GM18505 (cell line): Measurements from ENCODE around the gene SUPT3H.
"Not testable (repeated sequence)": the region's sequence is repeated elsewhere in the genome, so short reads cannot be mapped to it uniquely, and the experiment has no call there.

Experiments used
- ATAC-seq: cut with Tn5 transposase; IDR thresholded peaks from one replicate; pipeline ENCODE4 v1.9.1; 2021; ENCODE audit not compliant: unreplicated experiment
- POLR2A ChIP-seq: IDR thresholded peaks from 4 replicates; pipeline ENCODE4 v1.6.1; 2011; ENCODE audit warnings: borderline replicate concordance; ENCODE audit not compliant: insufficient read depth, insufficient read length; ENCODE audit errors: extremely low read depth

The SUPT3H gene

DNA sequence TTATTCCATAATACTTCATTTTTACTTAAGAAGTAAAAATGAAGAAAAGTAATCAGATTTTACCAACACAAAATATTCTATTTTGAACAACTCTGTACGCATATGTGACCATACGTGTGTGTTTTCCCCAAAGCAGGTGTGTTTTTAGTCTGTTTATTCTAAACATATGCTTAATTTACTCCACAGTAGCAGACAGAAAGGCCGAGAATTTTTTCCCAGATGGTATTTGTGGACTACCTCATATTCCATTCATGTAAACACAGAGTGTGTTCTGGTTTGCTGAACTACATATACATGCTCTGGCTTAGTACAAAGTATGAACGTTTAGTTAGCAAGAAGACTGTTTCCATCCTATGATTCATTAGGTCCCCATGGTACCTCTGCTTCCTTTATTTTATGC, 282.9 kb downstream of the SUPT3H start:
- no peak for TF ChIP-seq POLR2A
- ATAC-seq, result no peak

DNA sequence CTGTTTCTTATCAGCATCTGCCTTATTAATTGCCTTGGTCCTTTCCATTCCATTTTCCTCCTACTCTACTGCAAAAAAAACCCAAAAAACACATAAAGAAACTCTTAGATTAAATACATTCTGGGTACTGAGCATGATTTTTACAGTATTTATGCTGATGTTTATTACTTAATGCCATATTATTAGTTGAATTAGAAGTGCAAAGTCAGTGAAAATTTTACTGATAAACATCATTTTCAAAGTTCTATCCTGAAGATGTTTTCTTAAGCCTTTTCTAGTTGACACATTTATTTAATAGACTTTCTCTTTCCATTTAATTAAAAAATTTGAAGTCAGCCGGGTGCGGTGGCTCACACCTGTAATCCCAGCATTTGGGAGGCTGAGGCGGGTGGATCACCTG, 285.6 kb downstream of the SUPT3H start:
- no peak for ATAC-seq
- TF ChIP-seq POLR2A, result no peak

DNA sequence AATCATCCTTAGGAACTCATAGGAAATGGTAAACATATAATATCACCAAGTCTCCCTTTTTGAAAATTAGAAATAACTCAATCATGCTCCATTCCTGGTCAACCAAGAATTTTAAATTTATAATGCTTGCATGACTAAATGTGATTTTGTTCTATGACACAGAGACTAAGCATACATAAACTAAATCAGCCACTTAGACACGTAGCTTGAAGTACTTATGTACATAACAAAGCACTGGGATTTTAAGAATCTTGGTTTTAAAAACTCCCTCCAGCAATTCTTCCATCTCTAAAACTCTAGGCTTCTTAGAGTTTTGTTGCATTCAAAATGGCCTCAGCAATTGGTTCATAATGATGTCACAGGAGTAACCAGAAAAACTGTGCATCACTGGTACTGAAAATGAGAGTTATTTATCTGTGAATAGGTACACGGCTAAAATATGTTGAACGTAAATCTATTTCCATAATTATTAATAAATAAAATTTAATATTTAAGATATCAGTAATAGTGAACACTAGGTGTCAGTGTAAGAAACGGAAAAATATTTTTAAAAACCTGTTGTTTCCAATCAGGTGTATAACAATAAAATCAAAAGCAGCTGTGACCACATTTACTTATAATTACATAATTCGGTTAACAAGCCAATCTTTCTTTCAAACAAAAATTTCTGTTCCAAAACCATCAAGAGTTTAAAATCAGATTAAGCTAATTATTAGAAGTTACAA, 291.2 kb downstream of the SUPT3H start:
- TF ChIP-seq POLR2A, result no peak

DNA sequence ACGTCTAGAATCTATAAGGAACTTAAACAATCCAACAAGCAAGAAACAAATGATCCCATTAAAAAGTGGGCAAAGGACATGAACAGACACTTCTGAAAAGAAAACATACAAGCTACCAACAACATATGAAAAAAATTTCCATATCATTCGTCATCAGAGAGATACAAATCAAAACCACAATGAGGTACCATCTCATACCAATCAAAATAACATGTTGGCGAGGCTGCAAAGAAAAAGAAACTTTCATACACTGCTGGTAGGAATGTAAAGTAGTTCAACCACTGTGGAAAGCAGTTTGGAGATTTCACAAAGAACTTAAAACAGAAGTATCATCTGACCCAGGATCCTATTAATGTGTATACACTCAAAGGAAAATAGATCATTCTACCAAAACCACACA, 293.5 kb downstream of the SUPT3H start:
- TF ChIP-seq POLR2A, result no peak
- no peak for ATAC-seq

More for the DNA sequence above, 291.2 kb downstream of the SUPT3H start:
- ATAC-seq, result no peak

DNA sequence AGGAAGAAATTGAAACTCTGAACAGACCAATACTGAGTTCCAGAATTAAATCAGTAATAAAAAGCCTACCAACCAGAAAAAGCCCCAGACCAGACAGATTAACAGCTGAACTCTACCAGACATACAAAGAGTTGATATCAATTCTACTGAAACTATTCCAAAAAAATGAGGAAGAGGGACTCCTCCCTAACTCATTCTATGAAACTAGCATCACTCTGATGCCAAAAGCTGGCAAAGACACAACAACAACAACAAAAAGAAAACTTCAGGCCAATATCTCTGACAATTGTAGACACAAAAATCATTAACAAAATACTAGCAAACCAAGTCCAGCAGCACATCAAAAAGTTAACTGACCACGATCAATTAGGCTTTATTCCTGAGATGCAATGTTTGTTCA, 295.6 kb downstream of the SUPT3H start:
- no peak for ATAC-seq
- TF ChIP-seq POLR2A, result no peak

DNA sequence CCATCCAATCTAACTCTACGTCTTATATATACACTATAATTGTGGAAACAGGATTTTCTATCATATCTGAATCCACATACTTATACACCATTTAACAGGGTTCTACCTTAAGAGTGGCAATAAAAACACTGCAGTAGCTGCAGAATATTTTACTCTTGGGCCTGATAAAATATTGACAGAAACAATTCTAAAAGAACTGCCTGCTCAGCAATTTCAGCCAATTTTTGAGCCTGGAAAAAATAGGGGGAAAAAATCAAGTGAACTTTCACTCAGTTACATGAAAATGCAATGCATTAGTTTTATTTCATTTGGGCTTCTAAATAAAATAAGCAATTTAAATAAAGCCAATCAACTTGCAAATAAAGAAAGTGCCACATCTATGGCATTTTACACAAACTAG, 296.1 kb downstream of the SUPT3H start:
- no peak for TF ChIP-seq POLR2A
- ATAC-seq, result no peak

DNA sequence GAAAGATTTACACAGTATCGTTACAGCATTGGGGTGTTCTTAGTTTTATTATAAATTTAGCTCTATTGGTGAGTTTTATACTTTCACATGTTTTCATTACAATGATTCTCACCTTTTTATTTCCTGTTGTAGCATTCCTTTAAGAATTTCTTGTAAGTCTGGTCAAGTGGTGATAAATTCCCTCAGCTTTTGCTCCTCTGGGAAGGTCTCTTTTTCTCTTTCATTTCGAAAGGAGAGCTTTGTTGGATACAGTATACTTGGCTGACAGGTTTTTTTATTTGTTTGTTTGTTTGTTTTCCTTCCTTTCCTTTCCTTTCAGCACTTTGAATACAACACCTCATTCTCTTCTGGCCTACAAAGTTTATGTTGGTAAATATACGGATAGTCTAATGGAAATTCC, 299.3 kb downstream of the SUPT3H start:
- no peak for ATAC-seq
- TF ChIP-seq POLR2A, result no peak

DNA sequence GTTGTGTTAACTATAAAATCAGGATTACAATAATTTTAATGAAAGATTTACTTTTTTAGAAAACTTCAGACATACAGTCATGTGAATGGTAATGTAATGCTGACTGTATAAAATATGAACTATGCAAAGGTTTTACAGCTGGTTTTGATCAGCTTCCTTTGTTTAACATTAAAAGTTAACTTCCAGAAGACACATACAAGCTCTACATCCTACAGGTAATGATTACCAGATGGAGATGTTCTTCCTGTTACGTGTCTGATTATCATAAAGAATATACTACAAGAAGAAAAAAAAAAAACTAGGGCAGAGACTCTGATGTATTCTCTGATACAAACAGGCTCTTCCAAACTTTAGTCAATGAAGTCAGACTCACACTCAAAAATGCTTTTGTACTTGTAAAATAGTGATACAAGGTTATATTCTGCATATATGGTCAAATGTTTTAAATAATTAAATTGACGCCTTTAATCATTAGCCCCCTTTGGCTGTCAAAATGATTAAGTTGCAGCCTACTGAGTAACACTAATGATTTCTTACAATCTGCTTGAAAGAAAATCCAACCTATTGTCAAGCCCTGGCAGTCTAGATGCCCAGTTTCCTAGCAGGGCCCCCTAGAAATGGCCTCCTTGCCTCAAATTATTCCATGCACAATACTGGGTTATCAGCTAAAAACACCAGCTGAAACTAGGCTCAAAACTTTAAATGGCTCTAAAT, 301.4 kb downstream of the SUPT3H start:
- TF ChIP-seq POLR2A, result no peak
- ATAC-seq, result no peak

DNA sequence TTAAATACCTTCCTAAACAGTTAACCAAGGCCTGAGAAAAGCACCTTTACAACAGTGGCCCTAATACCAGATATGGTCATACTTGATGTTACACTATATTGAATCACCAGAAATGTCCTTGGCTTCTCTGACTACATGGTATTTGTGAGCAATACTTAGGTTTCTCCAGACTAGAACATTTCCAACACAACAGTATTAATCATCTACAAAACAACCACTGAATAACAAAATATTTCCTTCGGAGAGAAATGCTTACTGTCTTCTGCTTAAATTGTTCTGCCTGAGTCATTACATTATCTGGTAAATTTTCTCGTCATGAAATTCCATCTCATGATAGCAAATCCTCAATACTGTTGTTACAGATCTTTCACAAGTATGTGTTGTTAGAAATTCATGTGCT, 302.5 kb downstream of the SUPT3H start:
- no peak for ATAC-seq
- TF ChIP-seq POLR2A, result no peak

DNA sequence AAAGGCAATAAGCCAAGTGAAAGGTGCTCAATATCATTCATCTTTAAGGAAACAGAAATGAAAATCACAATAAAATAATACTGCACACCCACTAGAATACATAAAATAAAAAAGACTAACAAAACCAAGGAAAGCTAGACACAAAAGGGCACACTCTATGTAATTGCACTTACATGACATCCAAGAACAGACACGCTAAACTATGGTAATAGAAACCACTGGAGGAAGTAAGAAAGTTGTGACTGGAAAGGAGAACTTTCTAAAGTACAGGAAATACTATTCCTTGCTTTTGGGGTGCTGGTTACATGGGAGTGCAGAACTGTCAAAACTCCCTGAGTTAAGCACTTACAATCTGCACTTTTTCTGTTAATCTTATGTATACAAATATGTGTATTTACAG, 303.3 kb downstream of the SUPT3H start:
- no peak for ATAC-seq
- no peak for TF ChIP-seq POLR2A

DNA sequence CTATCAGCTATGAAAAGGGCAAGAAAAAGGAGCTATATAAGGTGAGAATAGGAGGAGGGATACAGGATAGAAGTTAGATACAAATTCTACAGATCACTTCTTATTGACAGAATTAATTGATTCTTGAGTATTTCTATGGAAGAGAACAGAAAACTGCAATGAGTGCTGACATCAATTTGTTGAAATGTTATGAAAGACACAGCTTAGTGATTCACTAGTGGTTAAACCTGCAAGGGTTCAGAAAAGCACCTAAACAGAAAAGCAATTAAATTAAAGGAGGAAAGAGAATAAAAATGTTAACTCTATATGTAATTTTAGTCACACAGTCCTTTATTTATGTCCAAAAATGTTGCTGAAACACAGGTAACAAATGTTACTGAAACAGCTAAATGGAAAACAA, 304.0 kb downstream of the SUPT3H start:
- no peak for TF ChIP-seq POLR2A
- ATAC-seq, result no peak

DNA sequence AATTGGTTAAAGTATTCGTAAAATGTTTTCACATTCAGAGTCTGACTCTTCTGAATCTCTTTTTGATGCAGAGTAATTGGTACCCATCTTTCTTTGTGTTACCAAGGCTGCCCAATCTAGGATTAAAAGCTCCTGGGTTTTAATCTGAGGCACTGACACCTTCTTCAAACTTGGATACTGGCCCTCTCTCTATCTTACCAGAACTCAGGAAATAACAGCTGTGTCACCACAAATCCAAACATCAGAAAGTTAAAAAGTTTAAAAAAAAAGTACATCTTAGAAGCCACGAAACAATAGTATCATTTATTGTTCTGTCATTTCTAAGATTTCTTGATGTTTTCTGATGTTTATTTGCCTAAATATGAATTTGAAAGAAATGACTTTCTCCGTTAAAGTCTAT, 305.1 kb downstream of the SUPT3H start:
- TF ChIP-seq POLR2A, result no peak
- ATAC-seq, result no peak

DNA sequence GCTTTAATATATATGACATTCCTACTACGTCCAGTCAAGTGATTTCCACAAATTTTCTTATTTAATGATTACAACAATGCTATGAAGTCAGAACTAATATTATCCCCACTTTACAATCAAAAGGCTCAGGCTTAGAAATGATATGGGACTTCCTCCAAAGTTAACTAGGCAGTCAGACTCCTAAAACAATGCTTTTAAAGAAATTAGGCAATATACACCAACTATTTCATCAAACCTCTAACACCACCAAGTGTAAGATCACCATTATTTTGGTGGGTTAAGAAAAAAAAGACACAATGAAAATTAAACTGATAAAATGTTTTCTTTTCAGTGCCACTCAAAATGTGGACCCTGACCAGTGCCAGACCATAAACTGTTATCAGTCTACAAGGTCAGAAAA, 305.7 kb downstream of the SUPT3H start:
- no peak for ATAC-seq
- TF ChIP-seq POLR2A, result no peak

DNA sequence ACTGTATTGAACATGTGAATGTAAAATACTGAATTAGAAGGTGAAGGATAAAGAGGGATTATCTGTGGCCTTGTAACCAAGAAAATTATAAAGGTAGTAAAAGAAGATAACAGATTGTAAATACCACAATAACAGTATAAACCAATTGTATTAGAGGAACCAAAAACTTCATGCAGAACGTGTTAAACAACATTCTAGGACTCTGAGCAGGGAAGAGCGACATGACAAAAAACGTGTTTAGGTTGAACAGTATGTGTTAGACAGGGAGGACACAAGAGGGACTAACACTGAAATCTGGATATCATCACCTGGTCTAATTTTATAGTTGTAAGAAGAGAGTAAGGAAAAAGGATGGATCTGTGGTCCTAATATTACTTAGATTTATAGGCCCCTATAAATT, 308.6 kb downstream of the SUPT3H start:
- no peak for ATAC-seq
- TF ChIP-seq POLR2A, result no peak

DNA sequence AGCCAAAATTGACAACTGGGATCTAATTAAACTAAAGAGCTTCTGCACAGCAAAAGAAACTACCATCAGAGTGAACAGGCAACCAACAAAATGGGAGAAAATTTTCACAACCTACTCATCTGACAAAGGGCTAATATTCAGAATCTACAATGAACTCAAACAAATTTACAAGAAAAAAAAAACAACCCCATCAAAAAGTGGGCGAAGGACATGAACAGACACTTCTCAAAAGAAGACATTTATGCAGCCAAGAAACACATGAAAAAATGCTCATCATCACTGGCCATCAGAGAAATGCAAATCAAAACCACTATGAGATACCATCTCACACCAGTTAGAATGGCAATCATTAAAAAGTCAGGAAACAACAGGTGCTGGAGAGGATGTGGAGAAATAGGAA, 310.3 kb downstream of the SUPT3H start:
- ATAC-seq, result not testable (repeated sequence)

DNA sequence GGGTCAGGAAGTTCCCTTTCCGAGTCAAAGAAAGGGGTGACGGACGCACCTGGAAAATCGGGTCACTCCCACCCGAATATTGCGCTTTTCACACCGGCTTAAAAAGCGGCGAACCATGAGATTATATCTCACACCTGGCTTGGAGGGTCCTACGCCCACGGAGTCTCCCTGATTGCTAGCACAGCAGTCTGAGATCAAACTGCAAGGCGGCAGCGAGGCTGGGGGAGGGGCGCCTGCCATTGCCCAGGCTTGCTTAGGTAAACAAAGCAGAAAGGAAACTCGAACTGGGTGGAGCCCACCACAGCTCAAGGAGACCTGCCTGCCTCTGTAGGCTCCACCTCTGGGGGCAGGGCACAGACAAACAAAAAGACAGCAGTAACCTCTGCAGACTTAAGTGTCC, 315.1 kb downstream of the SUPT3H start:
- not testable (repeated sequence) for ATAC-seq
